HG02571 (cell line): ENCODE measurements around the gene SH2D3A.

ENCODE experiments used
- ATAC-seq: cut with Tn5 transposase; IDR thresholded peaks from one replicate; pipeline ENCODE4 v1.9.1; 2021; ENCODE audit warnings: mild to moderate bottlenecking, moderate library complexity; ENCODE audit not compliant: unreplicated experiment

SH2D3A gene

GRCh38 chr19:6723738-6724137 lies 43.5 kb downstream of the SH2D3A start:
- ATAC-seq = no peak

GRCh38 chr19:6723108-6723618 lies 44.1 kb downstream of the SH2D3A start:
- no peak for ATAC-seq

- ATAC-seq = no peak
Measured at GRCh38 chr19:6721773-6722172, 45.5 kb downstream of the SH2D3A start.

- ATAC-seq = no peak
Measured at GRCh38 chr19:6721138-6721474, 46.1 kb downstream of the SH2D3A start.

- ATAC-seq = no peak
Measured at GRCh38 chr19:6720369-6721137, 46.7 kb downstream of the SH2D3A start, which contains the start of gene C3. Gene C3, minus strand, starts transcription at chr19:6720650. Its CDS starts 61 bp downstream, at chr19:6720589.

- no peak for ATAC-seq
Measured at GRCh38 chr19:6719992-6720368, 47.3 kb downstream of the SH2D3A start.

GRCh38 chr19:6719540-6719861 lies 47.7 kb downstream of the SH2D3A start:
- ATAC-seq = no peak

- ATAC-seq = no peak
Measured at GRCh38 chr19:6718741-6719539, 48.3 kb downstream of the SH2D3A start.

GRCh38 chr19:6718111-6718740 lies 49.0 kb downstream of the SH2D3A start:
- ATAC-seq = no peak

- no peak for ATAC-seq
Measured at GRCh38 chr19:6717441-6717971, 49.7 kb downstream of the SH2D3A start.

GRCh38 chr19:6717036-6717435 lies 50.2 kb downstream of the SH2D3A start:
- no peak for ATAC-seq

- no peak for ATAC-seq
Measured at GRCh38 chr19:6716610-6716970, 50.6 kb downstream of the SH2D3A start.

- no peak for ATAC-seq
Measured at GRCh38 chr19:6714749-6715555, 52.3 kb downstream of the SH2D3A start.

GRCh38 chr19:6713773-6714692 lies 53.2 kb downstream of the SH2D3A start:
- no peak for ATAC-seq

- ATAC-seq = no peak
Measured at GRCh38 chr19:6712692-6713670, 54.3 kb downstream of the SH2D3A start.

- no peak for ATAC-seq
Measured at GRCh38 chr19:6712231-6712630, 55.0 kb downstream of the SH2D3A start.

- no peak for ATAC-seq
Measured at GRCh38 chr19:6711605-6712004, 55.6 kb downstream of the SH2D3A start.

- ATAC-seq = no peak
Measured at GRCh38 chr19:6711078-6711361, 56.2 kb downstream of the SH2D3A start.
